GM21717 (cell line): ENCODE results near the gene XPO6.

Experiments used
- ATAC-seq: cut with Tn5 transposase; IDR thresholded peaks from one replicate; pipeline ENCODE4 v1.9.1; 2021; ENCODE audit warnings: mild to moderate bottlenecking, moderate library complexity; ENCODE audit not compliant: unreplicated experiment

The XPO6 gene

GRCh38 chr16:28096983-28097899 lies 114.5 kb downstream of the XPO6 start:
- no peak for ATAC-seq

- ATAC-seq = no peak
These were observed 118.4 kb downstream of the XPO6 start for GRCh38 chr16:28093385-28093725.

GRCh38 chr16:28092721-28093384 lies 118.9 kb downstream of the XPO6 start:
- ATAC-seq = no peak

GRCh38 chr16:28091656-28092055 lies 120.1 kb downstream of the XPO6 start:
- no peak for ATAC-seq

- ATAC-seq = no peak
These were observed 121.0 kb downstream of the XPO6 start for GRCh38 chr16:28090646-28091377.

GRCh38 chr16:28089992-28090365 lies 121.8 kb downstream of the XPO6 start:
- ATAC-seq = no peak

GRCh38 chr16:28089205-28089991 lies 122.4 kb downstream of the XPO6 start:
- no peak for ATAC-seq

GRCh38 chr16:28087675-28088300 lies 124.0 kb downstream of the XPO6 start:
- ATAC-seq = no peak

- ATAC-seq = no peak
These were observed 124.6 kb downstream of the XPO6 start for GRCh38 chr16:28087140-28087660.

- no peak for ATAC-seq
These were observed 125.3 kb downstream of the XPO6 start for GRCh38 chr16:28086186-28087139.

GRCh38 chr16:28085389-28086171 lies 126.2 kb downstream of the XPO6 start:
- ATAC-seq = no peak

- no peak for ATAC-seq
These were observed 127.6 kb downstream of the XPO6 start for GRCh38 chr16:28084209-28084608.

GRCh38 chr16:28082624-28083023 lies 129.1 kb downstream of the XPO6 start:
- ATAC-seq = no peak

- no peak for ATAC-seq
These were observed 130.3 kb downstream of the XPO6 start for GRCh38 chr16:28081391-28081968.

GRCh38 chr16:28078261-28078660 lies 133.5 kb downstream of the XPO6 start:
- no peak for ATAC-seq

- ATAC-seq = no peak
These were observed 137.9 kb downstream of the XPO6 start for GRCh38 chr16:28073836-28074235.

- no peak for ATAC-seq
These were observed 139.7 kb downstream of the XPO6 start for GRCh38 chr16:28072087-28072486.
